Measurements from ENCODE around the gene SYNE1. TPM values are rescaled to one million over a fixed set of nuclear protein-coding genes. Genes with fewer than 3 reads are reported as not detected.

Gene SYNE1
- total and polyA plus RNA-seq, 10 donors: 27.8 to 336 (median 247) TPM

DNA sequence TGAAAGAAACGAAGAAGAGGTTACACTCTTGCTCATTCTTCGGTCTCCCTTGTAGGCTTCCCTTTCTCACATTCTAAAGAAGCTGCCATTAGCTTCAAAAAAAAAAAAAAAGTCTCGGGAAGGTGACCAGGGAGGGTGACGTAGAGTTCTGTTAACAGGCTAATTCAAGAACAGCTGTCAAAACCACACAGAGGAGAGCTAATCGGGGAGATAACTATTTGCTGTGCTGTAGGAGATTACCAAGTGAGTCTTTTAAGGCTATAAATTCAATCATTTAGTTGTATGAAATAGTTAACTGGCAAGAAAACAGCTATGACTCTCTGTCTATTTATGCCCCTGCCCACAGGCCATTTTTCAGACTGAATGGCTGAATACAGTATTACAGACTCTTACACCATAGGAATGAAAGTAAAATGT lies 256.8 kb downstream of the SYNE1 start:
- H3K4me1 ChIP-seq: peaks cover 0 to 14% (median 0%) of the 10 kb centered on the region in 6 donors
- H3K27ac ChIP-seq: peak overlapping the region in 7 of 8 donors; percentile 73 to 86 (median 78)
- H3K9me3 ChIP-seq: no peaks in the 10 kb centered on the region
- H3K27me3 ChIP-seq (replicated peaks in 1 of 7): no peaks in the 10 kb centered on the region
- 21 to 44% (median 36%) methylated on average over 5 of the region's 5 CpGs for WGBS, 5 donors
- intact Hi-C loops (cut with DNase I; ENCODE audit: low total_unique reads): no loop called here
- H3K36me3 ChIP-seq: peaks cover 0 to 54% (median 5%) of the 10 kb centered on the region in 6 donors
- TF ChIP-seq POLR2AphosphoS5 (IDR thresholded peaks at IDR 0.05) (no peak), POLR2A (IDR thresholded peaks at IDR 0.05) (no peak)
- TF ChIP-seq, protein P1, sequence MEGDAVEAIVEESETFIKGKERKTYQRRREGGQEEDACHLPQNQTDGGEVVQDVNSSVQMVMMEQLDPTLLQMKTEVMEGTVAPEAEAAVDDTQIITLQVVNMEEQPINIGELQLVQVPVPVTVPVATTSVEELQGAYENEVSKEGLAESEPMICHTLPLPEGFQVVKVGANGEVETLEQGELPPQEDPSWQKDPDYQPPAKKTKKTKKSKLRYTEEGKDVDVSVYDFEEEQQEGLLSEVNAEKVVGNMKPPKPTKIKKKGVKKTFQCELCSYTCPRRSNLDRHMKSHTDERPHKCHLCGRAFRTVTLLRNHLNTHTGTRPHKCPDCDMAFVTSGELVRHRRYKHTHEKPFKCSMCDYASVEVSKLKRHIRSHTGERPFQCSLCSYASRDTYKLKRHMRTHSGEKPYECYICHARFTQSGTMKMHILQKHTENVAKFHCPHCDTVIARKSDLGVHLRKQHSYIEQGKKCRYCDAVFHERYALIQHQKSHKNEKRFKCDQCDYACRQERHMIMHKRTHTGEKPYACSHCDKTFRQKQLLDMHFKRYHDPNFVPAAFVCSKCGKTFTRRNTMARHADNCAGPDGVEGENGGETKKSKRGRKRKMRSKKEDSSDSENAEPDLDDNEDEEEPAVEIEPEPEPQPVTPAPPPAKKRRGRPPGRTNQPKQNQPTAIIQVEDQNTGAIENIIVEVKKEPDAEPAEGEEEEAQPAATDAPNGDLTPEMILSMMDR (IDR thresholded peaks at IDR 0.05 in 8 of 11, conservative IDR thresholded peaks at IDR 0.05 in 3 of 11): no peak
- DNase-seq: no peak
- peak overlapping the region in 5 of 8 donors; percentile 1 to 54 (median 31) for H3K4me3 ChIP-seq

DNA sequence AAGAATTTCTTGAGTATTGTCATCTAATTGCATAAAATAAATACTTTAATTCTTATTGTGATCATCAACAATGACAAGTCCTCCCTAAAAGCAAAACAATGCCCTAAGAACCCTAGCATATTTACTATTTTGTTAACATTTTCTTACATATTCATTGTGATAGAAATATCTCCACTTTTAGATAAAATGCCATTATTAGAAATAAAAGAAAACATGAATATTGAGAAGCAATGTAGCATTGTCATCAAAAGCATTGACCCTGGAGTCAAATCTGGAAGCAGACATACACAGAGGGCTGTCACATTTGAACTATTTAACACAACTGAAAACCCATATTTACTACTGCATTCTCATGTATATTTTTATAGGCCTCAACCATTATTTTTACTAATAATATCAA lies 257.7 kb downstream of the SYNE1 start:
- Histone ChIP-seq H3K9me3 (no peaks in the 10 kb centered on the region), H3K36me3 (peaks cover 0 to 54% (median 5%) of the 10 kb centered on the region in 6 donors), H3K4me1 (peaks cover 0 to 14% (median 0%) of the 10 kb centered on the region in 6 donors), H3K27me3 (replicated peaks in 1 of 7) (no peaks in the 10 kb centered on the region), H3K4me3 (peak overlapping the region in 3 of 8 donors; percentile 2 to 54 (median 32)), H3K27ac (peak overlapping the region in 6 of 8 donors; percentile 73 to 86 (median 79))
- intact Hi-C loops (cut with DNase I; ENCODE audit: low total_unique reads): no loop called here
- TF ChIP-seq POLR2AphosphoS5 (IDR thresholded peaks at IDR 0.05) (no peak), POLR2A (IDR thresholded peaks at IDR 0.05) (no peak)
- TF ChIP-seq, protein P1 (IDR thresholded peaks at IDR 0.05 in 8 of 11, conservative IDR thresholded peaks at IDR 0.05 in 3 of 11): no peak
- DNase-seq: no peak

DNA sequence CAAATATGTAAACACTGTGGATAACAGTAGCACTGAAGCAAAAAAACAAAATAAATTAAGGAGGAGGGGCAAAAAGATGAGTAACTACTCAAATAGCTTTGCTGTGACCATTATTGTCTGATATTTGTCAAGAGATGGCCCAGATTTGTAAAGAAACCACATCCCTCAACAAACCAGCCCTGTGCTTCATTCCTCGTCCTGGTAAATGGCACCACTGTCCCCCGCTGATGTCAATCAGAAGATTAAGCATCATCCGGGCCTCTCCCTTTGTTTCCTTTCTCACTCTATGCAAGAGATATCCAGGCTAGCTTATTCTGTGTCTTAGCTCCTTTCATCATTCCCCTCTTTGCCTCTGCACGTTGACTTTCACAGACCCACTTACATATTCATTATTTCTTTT lies 259.0 kb downstream of the SYNE1 start:
- no peak overlapping the region for H3K4me3 ChIP-seq
- peaks cover 0 to 14% (median 0%) of the 10 kb centered on the region in 6 donors for H3K4me1 ChIP-seq
- TF ChIP-seq POLR2AphosphoS5 (IDR thresholded peaks at IDR 0.05): no peak
- no peak for TF ChIP-seq POLR2A (IDR thresholded peaks at IDR 0.05)
- TF ChIP-seq, protein P1 (IDR thresholded peaks at IDR 0.05 in 8 of 11, conservative IDR thresholded peaks at IDR 0.05 in 3 of 11): no peak
- H3K9me3 ChIP-seq: no peaks in the 10 kb centered on the region
- peaks cover 0 to 53% (median 5%) of the 10 kb centered on the region in 6 donors for H3K36me3 ChIP-seq
- intact Hi-C loops (cut with DNase I; ENCODE audit: low total_unique reads): no loop called here
- no peak overlapping the region for H3K27ac ChIP-seq
- no peaks in the 10 kb centered on the region for H3K27me3 ChIP-seq (replicated peaks in 1 of 7)
- WGBS, 5 donors: 79 to 86% (median 84%) methylated on average over 4 of the region's 4 CpGs
- DNase-seq: no peak

DNA sequence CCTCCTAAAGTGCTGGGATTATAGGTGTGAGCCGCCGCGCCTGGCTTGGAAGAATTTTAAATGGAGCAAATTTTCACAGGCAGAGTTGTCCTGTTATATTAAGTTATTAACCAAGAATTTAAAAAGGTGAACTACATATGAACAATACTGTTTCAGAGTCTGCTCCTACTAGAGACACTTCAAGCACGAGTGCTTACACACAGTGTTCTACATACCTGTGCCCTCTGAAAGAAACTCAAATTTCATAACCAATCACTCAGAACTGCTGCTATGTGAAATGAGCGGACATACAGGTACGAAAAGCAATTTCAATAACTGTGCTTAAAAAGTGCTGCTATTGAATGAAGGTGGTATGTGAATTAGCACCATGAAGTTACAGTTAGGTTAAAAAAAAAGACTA lies 262.0 kb downstream of the SYNE1 start:
- DNase-seq: no peak
- no peaks in the 10 kb centered on the region for H3K9me3 ChIP-seq
- WGBS, 5 donors: 93 to 98% (median 97%) methylated on average over 6 of the region's 6 CpGs
- peaks cover 0 to 65% (median 6%) of the 10 kb centered on the region in 6 donors for H3K36me3 ChIP-seq
- TF ChIP-seq POLR2A (IDR thresholded peaks at IDR 0.05): no peak
- TF ChIP-seq, protein P1 (IDR thresholded peaks at IDR 0.05 in 8 of 11, conservative IDR thresholded peaks at IDR 0.05 in 3 of 11): no peak
- no peak for TF ChIP-seq POLR2AphosphoS5 (IDR thresholded peaks at IDR 0.05)
- intact Hi-C loops (cut with DNase I; ENCODE audit: low total_unique reads): no loop called here
- no peak overlapping the region for H3K4me3 ChIP-seq
- H3K27ac ChIP-seq: no peak overlapping the region
- H3K4me1 ChIP-seq: peaks cover 0 to 13% (median 0%) of the 10 kb centered on the region in 6 donors
- no peaks in the 10 kb centered on the region for H3K27me3 ChIP-seq (replicated peaks in 1 of 7)
